Mucosa of descending colon (tissue), 3 donors: ENCODE results near the gene CLCNKB. TPM values are rescaled to one million over a fixed set of nuclear protein-coding genes. Genes with fewer than 3 reads are reported as not detected.
A peak's percentile ranks its signal among the peaks of the same experiment; 100 is the strongest.
"Not testable (repeated sequence)": the region's sequence is repeated elsewhere in the genome, so short reads cannot be mapped to it uniquely, and the experiment has no call there.

Source experiments
- ATAC-seq: fragments of 200-7000 bp; cut with Tn5 transposase; one replicate; pipeline ENCODE4 v1.9.1; 2020; ENCODE audit warnings: mild to moderate bottlenecking, moderate library complexity
- DNase-seq, 3 donors: peaks; one replicate each; pipeline ENCODE4 v3.0.0-alpha.2; 2020
- H3K36me3 ChIP-seq: fragments of 200-600 bp; one replicate; pipeline ENCODE4 v1.8.0; 2021; ENCODE audit warnings: low read depth, mild to moderate bottlenecking
- H3K4me1 ChIP-seq: fragments of 200-600 bp; one replicate; pipeline ENCODE4 v1.8.0; 2021; ENCODE audit warnings: low read depth, mild to moderate bottlenecking
- H3K4me3 ChIP-seq: fragments of 200-600 bp; one replicate; pipeline ENCODE4 v1.8.0; 2021; ENCODE audit warnings: mild to moderate bottlenecking
- H3K9me3 ChIP-seq: fragments of 200-600 bp; one replicate; pipeline ENCODE4 v1.8.0; 2021; ENCODE audit warnings: mild to moderate bottlenecking
- CTCF ChIP-seq: fragments of 200-600 bp; IDR thresholded peaks from one replicate; pipeline ENCODE4 v1.8.0; 2022; ENCODE audit warnings: antibody characterized with exemption, mild to moderate bottlenecking
- intact Hi-C, 2 donors: fragments of 100-400 bp; cut with DNase I in 1 of 2; cut with micrococcal nuclease in 1 of 2; formaldehyde crosslinking; loops; one replicate each; pipeline versions ENCODE4 v1.11.0 to v1.11.1; 2022; cut with DNase I, micrococcal nuclease
- total RNA-seq, 3 donors: library from RNA; stranded (reverse); fragmentation: NEBNext Ultra II Directional in 2 of 3; extraction: Animal tissue kit (Norgen Biotek cat#: 25700) in 2 of 3; gene quantifications; one replicate each; pipeline versions ENCODE4 v1.2.1 to v1.2.4, GENCODE V29; 2021 to 2023
- donor health status: DM: no; HTN: no; CAD: no; lungs with moderate emphysema.
- donor health status: DM: no; HTN: no; CAD: no.
- donor health status: DM: no; HTN: yes; CAD: no.

Gene CLCNKB
- total RNA-seq, 3 donors from 2014 or later: 1.2 TPM; not detected in 2

- Histone ChIP-seq H3K9me3 (no peaks in the 10 kb centered on the region), H3K4me1 (peaks cover 8% of the 10 kb centered on the region), H3K4me3 (no peak overlapping the region), H3K36me3 (no peaks in the 10 kb centered on the region)
- no peak for TF ChIP-seq CTCF
- intact Hi-C loops: no loop called here
- DNase-seq (no peak), ATAC-seq (no peak)
Measured at GRCh38 chr1:16031551-16031950, 12.0 kb upstream of the CLCNKB start.

- peak; percentile 96 for ATAC-seq
- H3K4me3 ChIP-seq: no peak overlapping the region
- H3K4me1 ChIP-seq: no peaks in the 10 kb centered on the region
- peak; percentile 81 to 86 (median 81) for DNase-seq
- no peaks in the 10 kb centered on the region for H3K36me3 ChIP-seq
- intact Hi-C loops: no loop called here
- peak; percentile 70 for TF ChIP-seq CTCF
- no peaks in the 10 kb centered on the region for H3K9me3 ChIP-seq
Measured at GRCh38 chr1:16032388-16033102, 11.0 kb upstream of the CLCNKB start.

- DNase-seq: peak in 1 of 3 donors; percentile 34
- H3K36me3 ChIP-seq, H3K4me1 ChIP-seq, ATAC-seq, H3K9me3 ChIP-seq, intact Hi-C loops, H3K4me3 ChIP-seq: not testable (repeated sequence)
Measured at GRCh38 chr1:16033103-16033632, 10.4 kb upstream of the CLCNKB start.

- H3K9me3 ChIP-seq, intact Hi-C loops, ATAC-seq: not testable (repeated sequence)
Measured at GRCh38 chr1:16036461-16036860, 7.1 kb upstream of the CLCNKB start.

GRCh38 chr1:16038620-16038912, 5.0 kb upstream of the CLCNKB start:
- ATAC-seq: peak; percentile 50
- H3K4me3 ChIP-seq: no peak overlapping the region
- H3K9me3 ChIP-seq: no peaks in the 10 kb centered on the region
- TF ChIP-seq CTCF: no peak
- no peaks in the 10 kb centered on the region for H3K36me3 ChIP-seq
- intact Hi-C loops: no loop called here
- no peaks in the 10 kb centered on the region for H3K4me1 ChIP-seq
- DNase-seq: no peak

More at GRCh38 chr1:16036461-16036860, 7.1 kb upstream of the CLCNKB start:
- H3K4me1 ChIP-seq, H3K36me3 ChIP-seq, H3K4me3 ChIP-seq, DNase-seq: not testable (repeated sequence)

GRCh38 chr1:16039871-16040270, 3.7 kb upstream of the CLCNKB start:
- DNase-seq, H3K9me3 ChIP-seq, intact Hi-C loops, H3K4me3 ChIP-seq, H3K4me1 ChIP-seq, H3K36me3 ChIP-seq, ATAC-seq: not testable (repeated sequence)

- Histone ChIP-seq H3K4me3 (no peak overlapping the region), H3K36me3 (no peaks in the 10 kb centered on the region), H3K9me3 (no peaks in the 10 kb centered on the region), H3K4me1 (no peaks in the 10 kb centered on the region)
- intact Hi-C loops: no loop called here
- ATAC-seq (no peak), DNase-seq (no peak)
- no peak for TF ChIP-seq CTCF
Measured at GRCh38 chr1:16041200-16041599, 2.4 kb upstream of the CLCNKB start.
